Neural cell (in vitro differentiated cells): ENCODE measurements around the gene NANOS2. TPM values are rescaled to one million over a fixed set of nuclear protein-coding genes. Genes with fewer than 3 reads are reported as not detected.
"Not testable (repeated sequence)": the region's sequence is repeated elsewhere in the genome, so short reads cannot be mapped to it uniquely, and the experiment has no call there.

Source experiments
- H2AFZ ChIP-seq: fragments of 200-600, 300-800 bp; sonication (generic), shearing (Covaris generic); 2 replicates; pipeline ENCODE4 v1.6.0; 2014; ENCODE audit warnings: low read depth, mild to moderate bottlenecking, antibody characterized with exemption, low read length, moderate library complexity
- H3F3A ChIP-seq: fragments of 200-600 bp; shearing (Covaris generic); 2 replicates; pipeline ENCODE4 v1.6.1; 2016; ENCODE audit warnings: mild to moderate bottlenecking, moderate library complexity, mixed read lengths, antibody characterized with exemption, low read length; ENCODE audit not compliant: insufficient read depth, poor library complexity, severe bottlenecking
- H3K27ac ChIP-seq: fragments of 200-600, 300-800 bp; sonication (generic), shearing (Covaris generic); 2 replicates; pipeline ENCODE4 v1.5.1; 2014; ENCODE audit warnings: mild to moderate bottlenecking, low read length, moderate library complexity
- H3K27me3 ChIP-seq: fragments of 300-800, 200-600 bp; sonication (generic), shearing (Covaris generic); 2 replicates; pipeline ENCODE4 v1.6.0; 2014; ENCODE audit warnings: mild to moderate bottlenecking, low read depth, low read length, moderate library complexity; ENCODE audit not compliant: insufficient read depth
- H3K36me3 ChIP-seq: fragments of 300-800, 200-600 bp; sonication (generic), shearing (Covaris generic); 2 replicates; pipeline ENCODE4 v1.5.1; 2014; ENCODE audit warnings: mild to moderate bottlenecking, antibody characterized with exemption, low read length, moderate library complexity; ENCODE audit not compliant: insufficient read depth
- H3K4me2 ChIP-seq: fragments of 300-800, 200-600 bp; sonication (generic), shearing (Covaris generic); 2 replicates; pipeline ENCODE4 v1.6.0; 2014; ENCODE audit warnings: mild to moderate bottlenecking, low read length
- H3K4me3 ChIP-seq: fragments of 300-800, 200-600 bp; sonication (generic), shearing (Covaris generic); 2 replicates; pipeline ENCODE4 v1.5.1; 2014; ENCODE audit warnings: mild to moderate bottlenecking, low read length, moderate library complexity
- H3K79me2 ChIP-seq: fragments of 200-600 bp; shearing (Covaris generic); replicated peaks from 2 replicates; pipeline ENCODE4 v1.6.0; 2014; ENCODE audit warnings: mild to moderate bottlenecking, low read length, moderate library complexity; ENCODE audit not compliant: insufficient read depth
- H3K9ac ChIP-seq: fragments of 300-800, 200-600 bp; sonication (generic), shearing (Covaris generic); 2 replicates; pipeline ENCODE4 v1.6.1; 2016; ENCODE audit warnings: mild to moderate bottlenecking, low read length, mixed read lengths
- H3K9me2 ChIP-seq: fragments of 200-600 bp; shearing (Covaris generic); 2 replicates; pipeline ENCODE4 v1.6.1; 2016; ENCODE audit warnings: mild to moderate bottlenecking, low read length, mixed read lengths; ENCODE audit not compliant: insufficient read depth
- H3K9me3 ChIP-seq: fragments of 200-600, 300-800 bp; sonication (generic), shearing (Covaris generic); 2 replicates; pipeline ENCODE4 v1.6.1; 2016; ENCODE audit warnings: mild to moderate bottlenecking, mixed run types, low read length, moderate library complexity, mixed read lengths
- H4K20me1 ChIP-seq: fragments of 200-600 bp; shearing (Covaris generic); 2 replicates; pipeline ENCODE4 v1.6.1; 2016; ENCODE audit warnings: mild to moderate bottlenecking, mixed run types; ENCODE audit not compliant: insufficient read depth
- CTCF ChIP-seq: fragments of 450-650 bp; IDR thresholded peaks from 2 replicates; pipeline ENCODE4 v1.5.1; 2014; ENCODE audit warnings: antibody characterized with exemption, mild to moderate bottlenecking, moderate library complexity; ENCODE audit not compliant: poor library complexity, severe bottlenecking
- EP300 ChIP-seq: fragments of 450-650 bp; conservative IDR thresholded peaks from 2 replicates; pipeline ENCODE4 v1.6.1; 2014; ENCODE audit warnings: antibody characterized with exemption, mild to moderate bottlenecking, moderate library complexity; ENCODE audit not compliant: poor library complexity, severe bottlenecking
- EZH2 ChIP-seq: fragments of 200-600, 300-800 bp; shearing (Covaris generic), sonication (generic); IDR thresholded peaks from 2 replicates; pipeline ENCODE4 v1.6.1; 2014; ENCODE audit warnings: antibody characterized with exemption, low read length, borderline replicate concordance, mild to moderate bottlenecking; ENCODE audit not compliant: insufficient read depth, poor library complexity, severe bottlenecking
- MXI1 ChIP-seq: fragments of 450-650 bp; conservative IDR thresholded peaks from 2 replicates; pipeline ENCODE4 v1.6.1; 2014; ENCODE audit warnings: antibody characterized with exemption, mild to moderate bottlenecking; ENCODE audit not compliant: poor library complexity, severe bottlenecking
- POLR2AphosphoS5 ChIP-seq: IDR thresholded peaks from 2 replicates; pipeline ENCODE4 v1.6.1; 2012
- RAD21 ChIP-seq: fragments of 450-650 bp; conservative IDR thresholded peaks from 2 replicates; pipeline ENCODE4 v1.6.1; 2014; ENCODE audit warnings: antibody characterized with exemption, mild to moderate bottlenecking, moderate library complexity
- REST ChIP-seq: IDR thresholded peaks from 2 replicates; pipeline ENCODE4 v1.6.1; 2012; ENCODE audit warnings: borderline replicate concordance
- SMC3 ChIP-seq: fragments of 450-650 bp; conservative IDR thresholded peaks from 2 replicates; pipeline ENCODE4 v1.6.1; 2014; ENCODE audit warnings: antibody characterized with exemption, mild to moderate bottlenecking, moderate library complexity; ENCODE audit not compliant: poor library complexity
- TAF1 ChIP-seq: IDR thresholded peaks from 2 replicates; pipeline ENCODE4 v1.6.1; 2012; ENCODE audit warnings: low read depth
- polyA plus RNA-seq: library from polyadenylated mRNA; depleted of rRNA; stranded (reverse); fragments of >200 nt; gene quantifications from 2 replicates; pipeline ENCODE4 v1.2.3, GENCODE V29; 2014

NANOS2 gene
- polyA plus RNA-seq, 1 donor from 2014 or later: 0.64 TPM

GRCh38 chr19:45870798-45871197, 43.8 kb downstream of the NANOS2 start:
- Histone ChIP-seq H3K27ac (no peak overlapping the region), H3K9ac (no peak overlapping the region), H3K4me3 (no peak overlapping the region), H2AFZ (no peak overlapping the region), H3K4me2 (no peak overlapping the region), H3F3A (no peaks in the 10 kb centered on the region), H3K79me2 (no peaks in the 10 kb centered on the region), H3K27me3 (peaks cover 9% of the 10 kb centered on the region), H4K20me1 (no peaks in the 10 kb centered on the region), H3K9me2 (no peaks in the 10 kb centered on the region), H3K36me3 (no peaks in the 10 kb centered on the region), H3K9me3 (no peaks in the 10 kb centered on the region)
- TF ChIP-seq EP300 (no peak), REST (no peak), POLR2AphosphoS5 (no peak), EZH2 (no peak), CTCF (no peak), SMC3 (no peak), MXI1 (no peak)

- not testable (repeated sequence) for H3K79me2 ChIP-seq, H3K9ac ChIP-seq, H3K4me2 ChIP-seq, H2AFZ ChIP-seq, H3K9me3 ChIP-seq, H4K20me1 ChIP-seq, H3K27ac ChIP-seq, H3K4me3 ChIP-seq, H3K9me2 ChIP-seq, H3K36me3 ChIP-seq, H3F3A ChIP-seq
- H3K27me3 ChIP-seq: peaks cover 35% of the 10 kb centered on the region
Observed at GRCh38 chr19:45867241-45867640, 47.3 kb downstream of the NANOS2 start.

DNA sequence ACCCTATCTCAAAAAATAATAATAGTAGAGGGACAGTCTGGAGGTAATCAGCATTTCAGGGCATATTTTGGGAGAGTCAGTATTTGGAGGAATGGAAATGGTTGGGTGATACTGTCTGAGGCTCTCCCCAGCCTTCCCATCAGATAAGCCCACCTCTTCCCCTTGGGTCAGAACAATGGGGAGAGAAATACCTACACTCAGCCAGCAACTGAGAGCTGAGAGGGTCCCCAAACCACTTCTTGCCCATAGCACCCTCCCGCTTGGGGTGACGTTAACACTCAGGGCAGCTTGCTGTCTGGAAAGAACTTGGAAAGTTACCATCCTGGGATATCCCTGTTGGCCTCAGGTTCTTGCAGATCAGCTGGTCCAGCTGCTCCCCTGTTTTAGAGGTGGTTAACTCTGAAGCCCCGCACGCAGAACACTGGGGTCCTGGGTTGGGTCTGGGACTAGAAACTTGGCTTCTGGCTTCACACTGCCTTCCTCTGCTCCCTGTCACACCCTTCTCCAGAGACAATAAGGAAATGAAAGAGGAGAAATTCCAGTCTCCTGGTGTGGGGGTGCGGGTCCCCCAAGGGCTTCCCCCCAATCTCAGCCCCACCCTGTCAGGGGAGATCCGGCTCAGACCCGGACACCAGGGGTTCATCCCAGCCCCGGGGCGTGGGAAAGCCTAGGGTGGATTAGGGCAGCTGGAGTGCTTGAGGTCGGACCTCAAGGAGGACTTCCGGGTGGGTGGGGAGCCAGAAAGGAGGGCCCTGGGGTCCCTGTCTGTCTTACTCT, 48.0 kb downstream of the NANOS2 start:
- Histone ChIP-seq H3K79me2 (no peaks in the 10 kb centered on the region), H3K9me2 (no peaks in the 10 kb centered on the region), H3F3A (no peaks in the 10 kb centered on the region), H2AFZ (no peak overlapping the region), H3K27ac (no peak overlapping the region), H3K4me3 (no peak overlapping the region), H3K36me3 (no peaks in the 10 kb centered on the region), H3K9me3 (no peaks in the 10 kb centered on the region), H4K20me1 (no peaks in the 10 kb centered on the region), H3K9ac (no peak overlapping the region), H3K27me3 (peaks cover 35% of the 10 kb centered on the region), H3K4me2 (no peak overlapping the region)
- TF ChIP-seq TAF1: no peak
- no peak for TF ChIP-seq EZH2
- TF ChIP-seq CTCF: no peak
- TF ChIP-seq REST: no peak
- TF ChIP-seq MXI1: no peak
- no peak for TF ChIP-seq RAD21
- TF ChIP-seq EP300: no peak
- TF ChIP-seq POLR2AphosphoS5: no peak
- no peak for TF ChIP-seq SMC3
